ENCODE data around the gene ATE1. TPM values are rescaled to one million over a fixed set of nuclear protein-coding genes. Genes with fewer than 3 reads are reported as not detected.

Gene ATE1
- total RNA-seq, 3 donors from 2014 or later = 42.9 to 58.9 (median 52.2) TPM

DNA sequence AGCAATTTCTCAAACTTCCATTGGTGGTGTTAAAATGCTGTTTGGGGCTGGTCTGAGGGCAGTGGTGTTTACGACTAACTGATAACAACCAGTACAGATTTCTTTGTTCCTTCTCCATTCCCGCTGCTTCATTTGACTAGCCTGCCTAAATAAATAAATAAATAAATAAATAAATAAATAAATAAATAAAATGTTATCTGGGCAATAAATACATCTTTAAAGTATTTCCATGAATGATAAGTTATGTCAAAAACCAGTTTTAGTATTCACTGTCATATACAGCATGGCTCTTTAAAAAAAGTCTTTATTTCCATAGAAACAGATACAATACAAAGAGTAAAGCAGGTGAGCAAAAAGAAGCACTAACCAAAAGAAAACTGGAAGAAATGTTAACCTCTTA lies 81.3 kb downstream of the ATE1 start:
- no peak overlapping the region for H3K4me3 ChIP-seq
- DNase-seq (no peak), ATAC-seq (no peak)
- TF ChIP-seq, protein P1, sequence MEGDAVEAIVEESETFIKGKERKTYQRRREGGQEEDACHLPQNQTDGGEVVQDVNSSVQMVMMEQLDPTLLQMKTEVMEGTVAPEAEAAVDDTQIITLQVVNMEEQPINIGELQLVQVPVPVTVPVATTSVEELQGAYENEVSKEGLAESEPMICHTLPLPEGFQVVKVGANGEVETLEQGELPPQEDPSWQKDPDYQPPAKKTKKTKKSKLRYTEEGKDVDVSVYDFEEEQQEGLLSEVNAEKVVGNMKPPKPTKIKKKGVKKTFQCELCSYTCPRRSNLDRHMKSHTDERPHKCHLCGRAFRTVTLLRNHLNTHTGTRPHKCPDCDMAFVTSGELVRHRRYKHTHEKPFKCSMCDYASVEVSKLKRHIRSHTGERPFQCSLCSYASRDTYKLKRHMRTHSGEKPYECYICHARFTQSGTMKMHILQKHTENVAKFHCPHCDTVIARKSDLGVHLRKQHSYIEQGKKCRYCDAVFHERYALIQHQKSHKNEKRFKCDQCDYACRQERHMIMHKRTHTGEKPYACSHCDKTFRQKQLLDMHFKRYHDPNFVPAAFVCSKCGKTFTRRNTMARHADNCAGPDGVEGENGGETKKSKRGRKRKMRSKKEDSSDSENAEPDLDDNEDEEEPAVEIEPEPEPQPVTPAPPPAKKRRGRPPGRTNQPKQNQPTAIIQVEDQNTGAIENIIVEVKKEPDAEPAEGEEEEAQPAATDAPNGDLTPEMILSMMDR (IDR thresholded peaks at IDR 0.05) = no peak
- no peaks in the 10 kb centered on the region for H3K4me1 ChIP-seq (ENCODE audit: low read depth)
- no peaks in the 10 kb centered on the region for H3K9me3 ChIP-seq
- no peaks in the 10 kb centered on the region for H3K36me3 ChIP-seq (ENCODE audit: low read depth)
- intact Hi-C loops (cut with DNase I, micrococcal nuclease) = no loop called here

DNA sequence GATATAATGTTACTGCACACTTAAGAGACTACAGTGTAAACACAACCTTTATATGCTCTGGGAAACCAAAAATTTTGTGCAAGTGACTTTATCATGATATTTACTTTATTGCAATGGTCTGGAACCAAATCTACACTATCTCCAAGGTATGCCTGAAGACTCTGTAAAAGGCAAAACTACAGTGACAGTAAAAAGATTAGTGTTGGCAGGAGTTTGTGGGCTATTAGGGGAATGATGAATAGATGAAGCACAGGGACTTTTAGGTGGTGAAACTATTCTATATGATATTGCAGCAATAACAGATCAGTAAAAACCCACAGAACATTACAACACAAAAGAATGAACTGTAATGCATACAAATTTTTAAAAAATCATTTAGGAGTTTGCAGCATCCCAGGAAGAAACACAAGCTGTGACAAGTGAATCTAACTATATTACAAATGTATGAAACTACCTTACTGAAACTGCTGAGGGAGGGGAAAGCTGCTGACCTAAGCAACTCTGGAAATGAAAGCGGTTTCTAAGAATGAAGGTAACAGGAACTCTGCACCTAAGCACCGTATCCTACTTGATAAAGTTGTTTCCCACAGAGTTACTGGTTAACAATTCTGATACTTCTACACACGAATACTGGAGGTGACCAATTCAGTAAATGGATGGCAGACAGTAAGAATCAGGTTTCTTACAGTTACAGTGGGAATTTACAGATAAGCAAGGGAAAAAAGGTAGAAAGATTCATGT lies 82.6 kb downstream of the ATE1 start:
- H3K36me3 ChIP-seq (ENCODE audit: low read depth) = no peaks in the 10 kb centered on the region
- TF ChIP-seq, protein P1 (IDR thresholded peaks at IDR 0.05) = no peak
- no peak for ATAC-seq
- no peak overlapping the region for H3K4me3 ChIP-seq
- H3K9me3 ChIP-seq = no peaks in the 10 kb centered on the region
- no peaks in the 10 kb centered on the region for H3K4me1 ChIP-seq (ENCODE audit: low read depth)
- no peak for DNase-seq
- intact Hi-C loops (cut with DNase I, micrococcal nuclease) = no loop called here

DNA sequence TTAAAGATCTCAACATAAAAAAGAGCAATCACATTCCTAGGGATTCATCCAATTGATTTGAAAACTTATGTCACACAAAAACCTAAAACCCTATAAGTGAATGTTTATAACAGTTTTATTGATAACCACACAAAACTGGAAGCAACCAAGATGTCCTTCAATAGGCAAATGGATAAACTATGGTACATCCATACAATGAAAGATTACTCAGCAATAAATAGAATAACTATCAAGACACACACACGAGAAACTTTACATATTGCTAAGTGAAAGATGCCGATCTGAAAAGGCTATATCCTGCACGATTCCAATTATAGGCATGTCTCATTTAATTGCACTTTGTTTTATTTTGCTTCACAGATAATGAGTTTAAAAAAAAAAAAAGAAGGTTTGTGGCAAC lies 83.3 kb downstream of the ATE1 start:
- Histone ChIP-seq H3K9me3 (no peaks in the 10 kb centered on the region), H3K4me3 (no peak overlapping the region), H3K4me1 (ENCODE audit: low read depth) (no peaks in the 10 kb centered on the region), H3K36me3 (ENCODE audit: low read depth) (no peaks in the 10 kb centered on the region)
- DNase-seq (no peak), ATAC-seq (no peak)
- intact Hi-C loops (cut with DNase I, micrococcal nuclease) = no loop called here
- TF ChIP-seq, protein P1 (IDR thresholded peaks at IDR 0.05) = no peak

DNA sequence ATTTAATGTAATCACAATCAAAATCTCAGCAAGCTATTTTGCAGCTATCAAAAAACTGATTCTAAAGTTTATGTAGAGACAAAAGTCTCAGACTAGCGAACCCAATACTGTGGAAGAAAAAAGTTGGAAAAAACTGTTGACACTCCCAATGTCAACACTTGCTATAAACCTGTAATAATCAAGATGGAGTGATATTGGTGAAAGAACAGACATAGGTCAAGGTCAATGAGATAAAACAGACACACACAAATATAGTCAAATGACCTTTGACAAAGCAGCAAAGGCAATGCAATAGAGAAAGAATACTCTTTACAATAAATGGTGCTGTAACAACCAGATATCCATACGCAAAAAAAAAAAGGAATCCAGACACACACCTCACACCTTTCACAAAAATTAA lies 84.5 kb downstream of the ATE1 start:
- TF ChIP-seq, protein P1 (IDR thresholded peaks at IDR 0.05) = no peak
- intact Hi-C loops (cut with DNase I, micrococcal nuclease) = no loop called here

DNA sequence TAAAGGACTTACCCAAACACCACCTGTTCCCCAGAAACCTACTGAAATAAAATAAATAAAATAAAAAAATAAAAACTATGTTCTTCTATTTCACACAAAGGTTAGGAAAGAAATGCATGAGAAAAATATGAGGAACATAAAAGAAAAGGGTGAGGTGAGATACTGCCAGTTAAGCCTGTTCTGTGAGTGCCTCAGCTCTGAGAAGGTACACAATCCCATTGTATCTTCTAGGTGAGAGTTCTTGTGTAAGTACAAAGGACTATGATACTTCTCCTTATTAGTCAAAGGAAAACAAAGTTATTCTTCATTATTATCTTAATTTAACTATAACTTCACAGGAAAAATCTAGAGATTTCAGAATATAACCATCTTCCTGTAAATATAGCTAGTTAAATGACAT lies 86.0 kb downstream of the ATE1 start:
- DNase-seq = no peak

More for the DNA sequence above, 84.5 kb downstream of the ATE1 start:
- no peak for ATAC-seq
- Histone ChIP-seq H3K4me3 (no peak overlapping the region), H3K9me3 (no peaks in the 10 kb centered on the region), H3K36me3 (ENCODE audit: low read depth) (no peaks in the 10 kb centered on the region), H3K4me1 (ENCODE audit: low read depth) (no peaks in the 10 kb centered on the region)
- DNase-seq = no peak

More for the DNA sequence above, 86.0 kb downstream of the ATE1 start:
- Histone ChIP-seq H3K4me1 (ENCODE audit: low read depth) (no peaks in the 10 kb centered on the region), H3K36me3 (ENCODE audit: low read depth) (no peaks in the 10 kb centered on the region), H3K9me3 (no peaks in the 10 kb centered on the region), H3K4me3 (no peak overlapping the region)
- intact Hi-C loops (cut with DNase I, micrococcal nuclease) = no loop called here
- TF ChIP-seq, protein P1 (IDR thresholded peaks at IDR 0.05) = no peak
- no peak for ATAC-seq
